ENCODE data around the gene MORC3.
"Not testable (repeated sequence)": the region's sequence is repeated elsewhere in the genome, so short reads cannot be mapped to it uniquely, and the experiment has no call there.

The MORC3 gene

DNA sequence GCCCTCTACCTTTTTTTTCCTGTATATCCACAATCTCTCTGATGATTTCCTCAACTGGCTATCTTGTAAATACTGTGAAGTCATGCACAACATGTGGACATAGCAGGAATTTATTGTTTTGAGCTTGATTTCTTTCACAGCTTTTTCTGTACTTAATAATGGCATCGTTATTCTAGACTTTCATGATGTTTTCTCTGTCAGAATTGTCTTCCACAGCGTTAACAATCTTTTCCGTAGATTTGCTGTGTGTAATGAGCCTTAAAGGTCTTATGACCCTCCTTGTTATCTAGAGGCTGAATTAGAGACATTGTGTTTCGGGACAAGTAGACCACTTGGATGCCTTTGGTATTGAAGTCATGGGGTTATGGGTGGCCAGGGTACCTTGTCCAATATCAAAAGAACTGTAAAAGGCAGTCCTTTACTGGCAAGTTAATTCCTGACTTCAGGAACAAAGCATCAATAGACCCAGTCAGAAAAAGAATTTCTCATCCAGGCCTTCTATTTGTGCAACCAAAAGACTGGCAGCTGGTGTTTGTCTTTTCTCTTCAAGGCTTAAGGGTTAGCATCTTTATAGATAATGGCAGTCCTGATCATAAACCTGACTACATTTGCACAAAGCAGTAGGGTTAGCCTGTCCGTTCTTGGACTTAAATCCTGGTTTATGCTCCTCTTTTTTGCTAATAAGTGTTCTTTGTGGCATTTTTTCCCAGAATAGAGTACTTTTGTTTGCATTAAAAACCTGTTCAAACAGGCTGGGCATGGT is 35.1 kb downstream of the MORC3 start:
- peaks cover 19% of the 10 kb centered on the region for H3K36me3 Mint-ChIP-seq

DNA sequence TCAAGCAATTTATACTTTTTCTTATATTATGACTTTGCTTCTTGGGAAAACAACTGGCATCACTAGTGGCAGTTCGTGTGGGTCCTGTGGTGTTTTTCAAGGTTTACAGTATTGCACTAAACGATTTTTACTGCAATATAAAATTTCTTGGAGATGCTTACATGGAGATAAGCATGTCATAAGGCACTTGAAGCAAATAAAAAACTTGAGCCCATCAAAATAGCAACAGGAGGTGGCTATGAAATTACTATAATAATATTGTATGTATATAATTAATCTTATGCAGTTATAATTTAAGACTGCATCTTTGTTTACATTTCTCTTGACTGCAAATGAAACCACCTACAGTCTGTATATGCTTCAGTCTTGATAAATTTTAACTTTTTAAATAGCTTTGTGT is 35.9 kb downstream of the MORC3 start:
- no peaks in the 10 kb centered on the region for H3K9me3 Mint-ChIP-seq
- H3K36me3 Mint-ChIP-seq: peaks cover 23% of the 10 kb centered on the region
- no peaks in the 10 kb centered on the region for H3K27me3 Mint-ChIP-seq
- no peak overlapping the region for H3K4me3 Mint-ChIP-seq
- H3K4me1 Mint-ChIP-seq: peaks cover 16% of the 10 kb centered on the region
- no peak overlapping the region for H3K27ac Mint-ChIP-seq

More for the DNA sequence above, 35.1 kb downstream of the MORC3 start:
- Mint-ChIP-seq H3K27me3 (no peaks in the 10 kb centered on the region), H3K9me3 (no peaks in the 10 kb centered on the region), H3K4me1 (peaks cover 16% of the 10 kb centered on the region), H3K4me3 (no peak overlapping the region), H3K27ac (peak overlapping the region; percentile 94)

DNA sequence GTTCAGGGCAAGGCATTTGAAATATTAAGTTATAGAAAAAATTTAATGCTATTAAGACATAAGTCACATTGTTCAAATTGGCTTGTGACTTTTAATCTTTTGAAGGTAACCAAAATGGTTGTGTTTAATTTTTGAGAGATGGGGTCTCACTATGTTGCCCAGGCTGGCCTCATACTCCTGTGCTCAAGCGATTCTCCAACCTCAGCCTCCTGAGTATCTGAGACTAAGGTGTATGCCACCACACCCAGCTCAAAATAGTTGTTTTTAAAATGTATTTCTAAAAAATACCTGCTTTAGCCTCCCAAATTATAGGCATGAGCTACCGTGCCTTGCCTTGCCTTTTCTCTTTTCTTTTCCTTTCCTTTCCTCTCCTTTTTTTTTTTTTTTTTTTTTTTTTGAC is 39.2 kb downstream of the MORC3 start:
- H3K4me1 Mint-ChIP-seq: peaks cover 9% of the 10 kb centered on the region
- no peak overlapping the region for H3K27ac Mint-ChIP-seq
- H3K9me3 Mint-ChIP-seq: no peaks in the 10 kb centered on the region
- H3K4me3 Mint-ChIP-seq: no peak overlapping the region
- no peaks in the 10 kb centered on the region for H3K27me3 Mint-ChIP-seq
- H3K36me3 Mint-ChIP-seq: peaks cover 21% of the 10 kb centered on the region

DNA sequence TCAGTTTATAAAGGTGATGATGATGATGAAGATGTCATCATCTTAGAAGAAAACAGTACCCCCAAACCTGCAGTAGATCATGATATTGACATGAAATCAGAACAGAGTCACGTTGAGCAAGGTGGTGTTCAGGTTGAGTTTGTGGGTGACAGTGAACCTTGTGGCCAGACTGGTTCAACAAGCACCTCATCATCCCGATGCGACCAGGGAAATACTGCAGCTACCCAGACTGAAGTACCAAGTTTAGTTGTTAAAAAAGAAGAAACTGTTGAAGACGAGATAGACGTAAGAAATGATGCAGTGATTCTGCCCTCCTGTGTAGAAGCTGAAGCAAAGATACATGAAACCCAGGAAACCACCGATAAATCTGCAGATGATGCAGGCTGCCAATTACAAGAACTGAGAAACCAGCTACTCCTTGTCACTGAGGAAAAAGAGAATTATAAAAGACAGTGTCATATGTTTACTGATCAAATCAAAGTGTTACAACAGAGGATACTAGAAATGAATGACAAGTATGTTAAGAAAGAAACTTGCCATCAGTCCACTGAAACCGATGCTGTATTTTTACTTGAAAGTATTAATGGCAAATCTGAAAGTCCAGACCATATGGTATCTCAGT is 49.2 kb downstream of the MORC3 start:
- H3K27ac Mint-ChIP-seq: peak overlapping the region; percentile 24
- H3K4me1 Mint-ChIP-seq: no peaks in the 10 kb centered on the region
- H3K36me3 Mint-ChIP-seq: peaks cover 17% of the 10 kb centered on the region
- no peaks in the 10 kb centered on the region for H3K9me3 Mint-ChIP-seq
- H3K27me3 Mint-ChIP-seq: no peaks in the 10 kb centered on the region
- H3K4me3 Mint-ChIP-seq: no peak overlapping the region

DNA sequence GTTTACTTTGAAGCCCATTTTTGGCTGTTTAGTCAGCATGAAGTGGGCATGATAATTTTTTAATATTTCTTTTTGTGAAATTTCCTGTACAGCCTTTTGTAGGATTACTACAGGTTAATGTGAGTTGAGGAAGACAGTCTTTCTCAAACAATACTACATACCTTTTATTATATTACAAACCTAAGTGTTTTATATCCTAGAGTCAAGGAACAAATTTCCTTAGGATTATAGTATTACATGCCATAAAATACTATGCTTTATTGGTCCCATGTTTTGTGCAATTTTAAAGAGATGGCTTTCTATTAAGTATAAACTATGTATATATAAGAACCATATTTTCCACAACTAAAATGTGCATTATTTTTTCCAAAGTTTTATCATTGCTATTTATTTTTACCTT is 56.0 kb downstream of the MORC3 start:
- Mint-ChIP-seq H3K36me3 (peaks cover 10% of the 10 kb centered on the region), H3K4me1 (no peaks in the 10 kb centered on the region), H3K9me3 (no peaks in the 10 kb centered on the region), H3K4me3 (no peak overlapping the region), H3K27me3 (no peaks in the 10 kb centered on the region), H3K27ac (no peak overlapping the region)

DNA sequence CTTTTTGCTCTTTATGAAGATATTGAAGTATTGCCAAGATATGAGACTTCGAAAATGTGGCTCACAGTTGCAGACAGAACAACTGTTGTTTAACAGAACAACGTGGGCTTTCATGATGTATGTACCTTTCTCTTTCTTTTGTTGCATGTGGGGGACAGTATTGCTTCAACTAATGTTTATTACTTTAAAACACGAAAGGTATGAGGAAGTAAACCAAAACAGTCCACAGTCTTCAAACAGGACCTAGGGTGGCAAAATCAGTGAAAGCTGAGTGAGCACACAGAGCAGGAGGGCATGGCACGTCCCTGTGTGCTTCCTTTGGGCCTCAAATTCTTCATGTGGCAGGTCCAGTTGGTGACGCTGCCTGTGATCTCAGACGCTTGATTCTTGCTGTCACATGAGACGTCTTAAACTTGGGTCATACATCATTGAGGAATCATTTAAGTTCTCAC is 57.4 kb downstream of the MORC3 start:
- Mint-ChIP-seq H3K9me3 (no peaks in the 10 kb centered on the region), H3K4me1 (peaks cover 10% of the 10 kb centered on the region), H3K27ac (no peak overlapping the region), H3K36me3 (peaks cover 8% of the 10 kb centered on the region), H3K4me3 (no peak overlapping the region), H3K27me3 (no peaks in the 10 kb centered on the region)

DNA sequence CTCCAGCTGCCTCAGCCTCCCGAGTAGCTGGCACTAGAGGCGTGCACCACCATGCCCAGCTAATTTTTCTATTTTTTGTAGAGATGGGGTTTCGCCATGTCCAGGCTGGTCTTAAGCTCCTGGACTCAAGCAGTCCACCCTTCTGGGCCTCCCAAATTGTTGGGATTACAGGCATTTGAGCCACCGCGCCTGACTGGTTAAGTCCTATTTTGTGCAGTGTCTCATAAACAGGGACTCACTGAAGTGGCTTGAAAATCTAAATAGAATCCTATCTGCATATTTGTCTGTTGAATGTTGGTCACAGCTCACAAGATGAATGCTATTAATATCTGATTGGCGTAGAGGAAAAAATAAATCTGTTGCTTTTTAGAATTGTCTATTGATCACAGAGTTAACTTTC is 59.3 kb downstream of the MORC3 start:
- Mint-ChIP-seq H3K27me3 (no peaks in the 10 kb centered on the region), H3K36me3 (peaks cover 4% of the 10 kb centered on the region), H3K27ac (no peak overlapping the region), H3K4me3 (no peak overlapping the region), H3K4me1 (peaks cover 10% of the 10 kb centered on the region), H3K9me3 (no peaks in the 10 kb centered on the region)

DNA sequence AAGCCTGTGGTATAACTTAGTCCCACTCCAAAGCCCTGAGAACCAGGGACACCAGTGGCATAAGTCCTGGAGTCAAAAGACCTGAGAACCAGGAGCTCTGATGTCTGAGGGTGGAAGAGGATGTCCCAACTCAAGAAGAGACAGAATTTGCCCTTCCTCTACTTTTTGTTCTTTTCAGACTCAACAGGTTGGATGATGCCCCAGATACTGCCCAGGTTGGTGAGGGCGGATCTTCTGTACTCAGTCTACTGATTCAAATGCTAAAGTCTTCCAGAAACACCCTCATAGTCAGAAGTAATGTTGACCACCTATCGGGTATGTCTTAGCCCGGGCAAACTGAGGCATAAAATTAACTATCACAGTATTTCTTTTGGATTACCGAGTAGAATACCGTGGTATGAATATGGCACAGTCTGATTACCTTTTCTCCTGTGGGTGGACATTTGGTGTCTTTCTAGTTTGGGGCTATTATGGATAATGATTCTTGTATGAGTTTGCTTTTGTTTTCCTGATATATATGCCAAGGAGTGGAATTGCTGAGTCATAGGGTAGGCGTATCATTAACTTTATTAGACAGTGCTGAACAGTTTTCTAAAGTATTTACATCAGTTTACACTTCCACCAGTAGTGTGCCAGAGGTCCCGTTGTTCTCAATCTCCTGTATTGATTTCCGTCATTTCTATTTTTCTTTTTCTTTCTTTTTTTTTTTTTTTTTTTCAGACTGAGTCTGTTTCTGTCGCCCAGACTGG is 62.0 kb downstream of the MORC3 start:
- H3K9me3 Mint-ChIP-seq: no peaks in the 10 kb centered on the region
- H3K4me3 Mint-ChIP-seq: no peak overlapping the region

DNA sequence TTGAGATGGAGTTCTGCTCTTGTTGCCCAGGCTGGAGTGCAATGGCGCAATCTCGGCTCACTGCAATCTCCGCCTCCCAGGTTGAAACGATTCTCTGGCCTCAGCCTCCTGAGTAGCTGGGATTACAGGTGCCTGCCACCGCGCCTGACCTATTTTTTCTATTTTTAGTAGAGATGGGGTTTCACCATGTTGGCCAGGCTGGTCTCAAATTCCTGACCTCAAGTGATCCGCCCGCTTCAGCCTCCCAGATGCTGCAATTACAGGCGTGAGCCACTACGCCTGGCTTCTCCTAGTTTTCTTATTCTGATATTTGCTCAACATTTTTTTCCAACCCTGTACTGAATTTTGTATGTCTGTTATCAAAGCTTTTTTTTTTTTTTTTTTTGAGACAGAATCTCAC is 62.7 kb downstream of the MORC3 start:
- not testable (repeated sequence) for H3K9me3 Mint-ChIP-seq, H3K27me3 Mint-ChIP-seq, H3K4me3 Mint-ChIP-seq, H3K27ac Mint-ChIP-seq, H3K36me3 Mint-ChIP-seq
- H3K4me1 Mint-ChIP-seq: peaks cover 17% of the 10 kb centered on the region

More for the DNA sequence above, 62.0 kb downstream of the MORC3 start:
- Mint-ChIP-seq H3K4me1 (peaks cover 13% of the 10 kb centered on the region), H3K27ac (peak overlapping the region; percentile 10), H3K27me3 (no peaks in the 10 kb centered on the region), H3K36me3 (peaks cover 1% of the 10 kb centered on the region)

DNA sequence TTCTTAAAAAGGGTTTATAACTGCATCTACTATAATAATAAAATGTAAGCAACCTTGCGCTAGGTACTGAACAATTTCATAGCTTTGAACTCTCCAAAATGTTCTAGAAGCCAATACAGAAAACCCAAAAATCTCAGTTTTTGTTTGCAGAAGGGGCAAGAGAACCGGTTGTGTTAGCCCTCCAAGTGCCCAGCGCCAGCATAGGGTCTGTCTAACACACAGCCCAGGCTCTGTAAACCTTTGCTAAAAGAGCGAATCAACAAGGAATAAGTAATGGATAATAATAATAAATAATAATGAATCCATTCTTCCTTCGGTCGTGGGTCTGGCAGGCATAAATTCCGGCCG is 64.9 kb downstream of the MORC3 start:
- no peaks in the 10 kb centered on the region for H3K27me3 Mint-ChIP-seq
- H3K4me3 Mint-ChIP-seq: peak overlapping the region; percentile 51
- H3K4me1 Mint-ChIP-seq: peaks cover 17% of the 10 kb centered on the region
- H3K36me3 Mint-ChIP-seq: peaks cover 2% of the 10 kb centered on the region
- no peak overlapping the region for H3K27ac Mint-ChIP-seq
- H3K9me3 Mint-ChIP-seq: no peaks in the 10 kb centered on the region

DNA sequence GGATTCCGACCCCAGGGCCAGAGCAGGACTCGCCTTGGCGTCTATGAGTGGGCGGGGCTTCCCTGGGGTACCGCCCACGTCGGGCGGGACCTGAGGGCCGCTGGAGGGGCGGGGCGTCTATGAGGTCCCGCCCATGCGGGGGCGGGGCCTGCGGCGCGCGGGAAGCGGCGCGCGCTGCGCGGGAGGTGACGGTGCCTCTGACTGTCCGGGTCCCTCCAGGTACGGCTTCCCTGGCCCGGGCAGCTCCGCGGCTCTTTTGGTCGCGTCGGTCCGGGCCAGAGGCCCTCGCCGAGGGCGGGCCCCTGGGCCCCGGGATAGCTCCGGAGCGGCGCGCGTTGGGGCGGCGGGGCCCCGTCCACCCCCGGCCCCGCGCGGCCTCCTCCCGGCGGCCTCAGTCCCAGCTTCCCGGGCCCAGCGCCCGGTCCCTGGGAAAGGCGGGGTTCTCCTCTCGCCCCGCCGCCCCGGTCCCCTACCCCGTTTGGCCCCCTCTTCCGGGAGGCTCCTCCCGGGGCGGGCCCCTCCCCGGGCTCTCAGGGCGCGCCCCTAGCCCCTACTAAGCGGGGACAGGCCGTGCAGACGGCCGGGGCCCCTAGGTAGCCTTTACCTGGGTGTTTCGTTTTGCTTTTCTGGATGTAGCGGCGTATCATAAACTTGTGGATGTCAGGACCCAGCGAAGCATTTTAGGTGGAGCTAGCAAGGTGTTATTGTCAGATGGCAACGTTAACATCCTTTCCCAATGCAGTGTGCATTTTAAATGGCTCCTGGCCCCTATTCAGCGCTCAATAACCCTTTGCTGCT is 65.4 kb downstream of the MORC3 start, which contains the start of gene CHAF1B:
TSS of gene CHAF1B (plus strand) at position 160 of the 798 bp plus-strand sequence. CDS start 745 bp downstream, outside the sequence.
- Mint-ChIP-seq H3K4me1 (peaks cover 17% of the 10 kb centered on the region), H3K4me3 (peak within 1 kb of the TSS; percentile 86), H3K9me3 (no peaks in the 10 kb centered on the region), H3K27ac (peak within 1 kb of the TSS; percentile 74), H3K27me3 (no peaks in the 10 kb centered on the region), H3K36me3 (peaks cover 2% of the 10 kb centered on the region)

DNA sequence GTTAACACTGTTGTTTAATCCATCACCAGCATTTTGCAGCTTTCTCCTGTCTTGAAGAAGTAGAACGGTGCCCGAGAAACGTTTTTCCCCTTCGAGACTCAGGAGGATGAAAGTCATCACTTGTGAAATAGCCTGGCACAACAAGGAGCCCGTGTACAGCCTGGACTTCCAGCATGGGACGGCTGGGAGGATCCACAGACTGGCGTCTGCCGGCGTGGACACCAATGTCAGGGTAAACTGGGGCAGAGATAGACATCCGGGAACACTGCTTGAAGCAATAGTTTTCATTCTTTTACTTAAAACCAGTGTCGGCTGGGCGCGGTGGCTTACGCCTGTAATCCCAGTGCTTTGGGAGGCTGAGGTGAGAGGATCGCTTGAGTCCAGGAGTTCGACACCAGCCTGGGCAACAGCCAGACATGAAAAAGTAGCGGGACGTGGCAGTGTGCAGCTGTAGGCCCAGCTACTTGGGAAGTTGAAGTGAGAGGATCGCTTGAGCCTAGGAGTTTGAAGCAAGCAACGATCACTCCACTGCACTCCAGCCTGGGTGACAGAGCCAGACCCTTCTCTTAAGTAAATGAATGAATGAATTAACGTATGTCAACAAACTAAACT is 66.1 kb downstream of the MORC3 start:
- Mint-ChIP-seq H3K4me1 (peaks cover 17% of the 10 kb centered on the region), H3K9me3 (no peaks in the 10 kb centered on the region), H3K4me3 (peak overlapping the region; percentile 86), H3K27ac (peak overlapping the region; percentile 74), H3K36me3 (peaks cover 4% of the 10 kb centered on the region), H3K27me3 (no peaks in the 10 kb centered on the region)

DNA sequence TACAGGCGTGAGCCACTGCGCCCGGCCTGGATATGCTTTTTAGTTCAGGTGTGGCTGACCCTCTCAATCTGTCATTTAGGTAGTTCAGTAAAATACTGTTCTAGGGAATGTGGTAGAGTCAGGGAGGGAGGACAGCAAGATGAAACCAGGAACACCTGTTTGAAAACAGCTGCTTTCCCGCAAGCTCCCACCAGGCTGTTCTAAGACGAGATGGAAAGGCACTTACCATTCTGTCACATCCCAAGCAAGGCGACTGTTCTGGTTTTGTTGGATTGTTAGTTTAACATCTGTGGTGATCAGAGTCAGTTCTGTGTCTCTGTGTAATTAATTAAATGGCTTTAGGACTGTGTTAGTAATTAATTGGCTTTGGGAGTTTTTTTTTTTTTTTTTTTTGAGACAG is 68.1 kb downstream of the MORC3 start:
- Mint-ChIP-seq H3K27me3 (no peaks in the 10 kb centered on the region), H3K36me3 (peaks cover 5% of the 10 kb centered on the region), H3K27ac (no peak overlapping the region), H3K4me3 (no peak overlapping the region), H3K9me3 (no peaks in the 10 kb centered on the region), H3K4me1 (peaks cover 8% of the 10 kb centered on the region)

DNA sequence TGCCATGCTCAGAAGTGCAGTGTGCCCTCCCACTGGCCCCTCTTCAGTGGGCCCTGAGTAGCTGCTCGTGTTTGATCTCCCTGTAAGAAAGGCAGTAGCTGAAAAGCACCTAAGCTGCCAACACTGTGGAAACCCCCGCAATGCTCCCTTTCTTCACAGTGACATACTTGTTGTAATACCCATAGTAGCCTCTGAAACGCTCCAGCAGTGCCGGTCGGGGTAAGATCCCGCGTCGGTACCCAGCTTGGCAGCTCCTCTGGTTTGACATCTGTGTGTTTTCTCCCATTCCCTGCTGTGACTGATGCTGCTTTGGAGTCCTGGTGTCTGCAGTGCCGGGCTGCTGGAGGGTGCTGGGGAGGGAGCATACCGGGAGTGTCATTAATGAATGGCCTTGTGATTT is 68.8 kb downstream of the MORC3 start:
- H3K27me3 Mint-ChIP-seq: no peaks in the 10 kb centered on the region
- H3K36me3 Mint-ChIP-seq: peaks cover 5% of the 10 kb centered on the region
- peaks cover 8% of the 10 kb centered on the region for H3K4me1 Mint-ChIP-seq
- no peak overlapping the region for H3K27ac Mint-ChIP-seq
- no peaks in the 10 kb centered on the region for H3K9me3 Mint-ChIP-seq
- H3K4me3 Mint-ChIP-seq: no peak overlapping the region

DNA sequence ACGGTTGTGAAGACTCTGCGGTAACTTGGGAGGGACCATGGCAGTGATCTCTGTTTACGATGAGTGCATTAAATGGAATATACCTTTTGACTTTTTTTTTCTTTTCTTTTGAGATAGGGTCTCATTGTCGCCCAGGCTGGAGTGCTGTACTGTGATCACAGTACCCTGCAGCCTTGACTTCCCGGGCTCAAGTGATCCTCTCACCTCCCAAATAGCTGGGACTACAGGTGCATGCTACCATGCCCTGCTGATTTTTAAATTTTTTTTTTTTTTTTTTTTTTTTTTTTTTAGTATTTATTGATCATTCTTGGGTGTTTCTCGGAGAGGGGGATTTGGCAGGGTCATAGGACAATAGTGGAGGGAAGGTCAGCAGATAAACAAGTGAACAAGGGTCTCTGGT is 71.7 kb downstream of the MORC3 start:
- not testable (repeated sequence) for H3K27me3 Mint-ChIP-seq, H3K4me3 Mint-ChIP-seq, H3K27ac Mint-ChIP-seq, H3K4me1 Mint-ChIP-seq, H3K9me3 Mint-ChIP-seq
- peaks cover 14% of the 10 kb centered on the region for H3K36me3 Mint-ChIP-seq

Measured in activated naive CD4-positive, alpha-beta T cell treated with anti-CD3 and anti-CD28 coated beads, Interleukin-2, amount 50 U/mL, for 24 hours (primary cell).